Measurements from ENCODE around the gene SP110. TPM values are rescaled to one million over a fixed set of nuclear protein-coding genes. Genes with fewer than 3 reads are reported as not detected.
"Not testable (repeated sequence)": the region's sequence is repeated elsewhere in the genome, so short reads cannot be mapped to it uniquely, and the experiment has no call there.

Gene SP110
- polyA plus RNA-seq, 2 donors, result 6.0 to 7.2 TPM

DNA sequence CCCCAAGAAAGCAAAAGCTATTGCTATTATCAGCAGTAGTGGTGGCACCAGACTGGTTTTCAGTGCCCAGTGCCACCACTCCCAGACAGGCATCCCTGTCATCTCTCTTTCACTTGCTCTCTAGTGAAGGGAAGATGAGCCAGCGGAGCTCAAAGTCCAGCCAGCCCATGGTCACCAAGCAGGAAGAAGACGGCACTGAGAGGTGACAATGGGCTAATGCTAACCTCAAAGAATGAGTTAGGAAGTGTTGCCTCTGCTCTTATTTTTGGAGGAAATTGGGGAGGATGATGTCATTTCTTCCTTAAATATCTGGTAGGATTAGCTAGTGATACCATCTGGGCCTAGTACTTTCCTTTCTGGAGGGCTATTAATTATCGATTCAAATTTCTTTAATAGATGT, 7.4 kb upstream of the SP110 start:
- WGBS, 2 donors, result 69 to 89% methylated on average over 3 of the region's 3 CpGs

DNA sequence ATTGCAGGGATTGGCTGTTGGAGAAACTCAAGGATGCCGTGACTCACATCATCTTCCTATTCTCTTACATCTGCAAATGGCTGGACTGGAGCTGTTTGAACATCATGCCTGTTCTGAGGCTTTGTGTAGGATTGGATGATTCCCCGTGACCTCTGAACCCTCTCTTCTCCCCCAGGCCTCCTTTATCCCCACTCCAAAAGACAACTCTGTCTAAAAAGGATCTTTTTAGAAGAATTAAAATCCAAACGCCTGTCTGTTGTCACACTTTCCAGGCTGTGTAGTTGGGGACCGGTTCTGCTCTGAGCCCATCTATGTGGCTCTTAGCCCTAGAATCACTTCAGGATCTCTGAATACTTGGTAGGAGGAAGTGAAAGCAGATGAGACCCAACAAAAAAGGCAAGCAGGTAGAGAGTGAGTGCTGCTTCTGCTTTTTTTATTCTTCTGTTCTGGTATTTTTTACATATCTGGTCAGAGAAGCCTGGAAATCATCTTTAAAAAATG, 6.3 kb upstream of the SP110 start:
- Histone ChIP-seq H3K27me3 (ENCODE audit: control insufficient read depth in 1 of 2, insufficient read depth in 2 of 2, low read length in 2 of 2) (no peaks in the 10 kb centered on the region), H3K9me3 (ENCODE audit: control insufficient read depth in 2 of 2, insufficient read depth in 1 of 2, low read depth in 1 of 2, low read length in 1 of 2) (no peaks in the 10 kb centered on the region), H3K27ac (ENCODE audit: low read depth in 2 of 2, low read length in 1 of 2) (peak overlapping the region in 1 of 2 donors; percentile 66), H3K36me3 (ENCODE audit: control insufficient read depth in 2 of 2, insufficient read depth in 2 of 2, low read length in 1 of 2) (no peaks in the 10 kb centered on the region), H3K4me3 (ENCODE audit: low read depth in 1 of 2, low read length in 2 of 2) (no peak overlapping the region), H3K4me1 (ENCODE audit: control insufficient read depth in 2 of 2, insufficient read depth in 2 of 2, low read length in 1 of 2) (peaks cover 0 to 2% of the 10 kb centered on the region in 2 donors)
- WGBS, 2 donors, result 82 to 88% methylated on average over 4 of the region's 4 CpGs

More for the DNA sequence above, 7.4 kb upstream of the SP110 start:
- Histone ChIP-seq H3K9me3 (ENCODE audit: control insufficient read depth in 2 of 2, insufficient read depth in 1 of 2, low read depth in 1 of 2, low read length in 1 of 2) (no peaks in the 10 kb centered on the region), H3K27ac (ENCODE audit: low read depth in 2 of 2, low read length in 1 of 2) (peak overlapping the region in 1 of 2 donors; percentile 33), H3K4me3 (ENCODE audit: low read depth in 1 of 2, low read length in 2 of 2) (peak overlapping the region in 1 of 2 donors; percentile 12), H3K4me1 (ENCODE audit: control insufficient read depth in 2 of 2, insufficient read depth in 2 of 2, low read length in 1 of 2) (no peaks in the 10 kb centered on the region), H3K36me3 (ENCODE audit: control insufficient read depth in 2 of 2, insufficient read depth in 2 of 2, low read length in 1 of 2) (no peaks in the 10 kb centered on the region), H3K27me3 (ENCODE audit: control insufficient read depth in 1 of 2, insufficient read depth in 2 of 2, low read length in 2 of 2) (no peaks in the 10 kb centered on the region)

DNA sequence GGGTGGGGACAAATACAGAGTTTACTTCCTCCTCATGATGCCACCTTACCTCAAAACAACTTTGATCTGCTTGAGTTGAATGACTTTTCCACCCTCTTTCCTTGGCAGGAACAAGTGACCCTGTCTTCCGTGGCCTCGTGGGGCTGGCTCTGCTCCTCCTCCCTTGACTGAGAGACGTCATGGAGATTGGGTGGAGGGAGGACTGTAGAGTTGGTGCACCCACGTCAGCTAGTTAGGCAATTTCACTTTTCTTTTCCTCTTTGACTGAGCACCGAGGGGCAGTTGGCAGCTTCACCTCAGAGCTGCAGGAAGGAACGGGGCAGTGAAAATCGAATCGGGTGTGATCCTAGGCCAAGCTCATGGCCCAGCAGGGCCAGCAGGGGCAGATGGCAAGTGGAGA, 5.7 kb upstream of the SP110 start, which contains the start of gene SP140:
Gene SP140, plus strand, starts transcription at position 251 of the 400 bp plus-strand sequence. Its CDS starts 109 bp downstream, at position 360.
- Histone ChIP-seq H3K4me1 (ENCODE audit: control insufficient read depth in 2 of 2, insufficient read depth in 2 of 2, low read length in 1 of 2) (peaks cover 0 to 3% of the 10 kb centered on the region in 2 donors), H3K36me3 (ENCODE audit: control insufficient read depth in 2 of 2, insufficient read depth in 2 of 2, low read length in 1 of 2) (no peaks in the 10 kb centered on the region), H3K27ac (ENCODE audit: low read depth in 2 of 2, low read length in 1 of 2) (peak within 1 kb of the TSS; percentile 47 to 66), H3K4me3 (ENCODE audit: low read depth in 1 of 2, low read length in 2 of 2) (peak within 1 kb of the TSS in 1 of 2 donors; percentile 19), H3K27me3 (ENCODE audit: control insufficient read depth in 1 of 2, insufficient read depth in 2 of 2, low read length in 2 of 2) (no peaks in the 10 kb centered on the region), H3K9me3 (ENCODE audit: control insufficient read depth in 2 of 2, insufficient read depth in 1 of 2, low read depth in 1 of 2, low read length in 1 of 2) (no peaks in the 10 kb centered on the region)
- 67 to 71% methylated on average over 8 of the region's 8 CpGs for WGBS, 2 donors

DNA sequence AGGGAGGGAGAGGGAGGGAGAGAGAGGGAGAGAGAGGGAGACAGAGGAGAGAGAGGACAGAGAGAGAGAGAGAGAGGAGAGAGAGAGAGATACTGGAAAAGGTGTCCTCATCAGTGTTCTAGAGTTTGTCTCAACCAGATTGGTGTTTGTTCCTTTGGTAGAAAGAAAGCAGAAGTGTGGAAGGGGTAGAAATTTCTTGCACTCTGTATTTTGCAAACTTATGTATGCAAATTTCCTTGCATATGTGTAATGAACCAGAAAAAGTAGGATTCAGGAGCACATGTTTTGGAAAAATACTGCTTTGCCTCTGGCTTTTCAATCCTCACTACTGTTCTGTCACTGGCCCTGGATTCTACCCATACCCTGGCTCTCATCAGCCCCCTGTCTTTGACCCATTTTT, 4.7 kb upstream of the SP110 start:
- no peak overlapping the region for H3K27ac ChIP-seq (ENCODE audit: low read depth in 2 of 2, low read length in 1 of 2)
- no peak overlapping the region for H3K4me3 ChIP-seq (ENCODE audit: low read depth in 1 of 2, low read length in 2 of 2)
- H3K27me3 ChIP-seq (ENCODE audit: control insufficient read depth in 1 of 2, insufficient read depth in 2 of 2, low read length in 2 of 2), result no peaks in the 10 kb centered on the region
- peaks cover 0 to 5% of the 10 kb centered on the region in 2 donors for H3K4me1 ChIP-seq (ENCODE audit: control insufficient read depth in 2 of 2, insufficient read depth in 2 of 2, low read length in 1 of 2)
- H3K36me3 ChIP-seq (ENCODE audit: control insufficient read depth in 2 of 2, insufficient read depth in 2 of 2, low read length in 1 of 2), result no peaks in the 10 kb centered on the region
- no peaks in the 10 kb centered on the region for H3K9me3 ChIP-seq (ENCODE audit: control insufficient read depth in 2 of 2, insufficient read depth in 1 of 2, low read depth in 1 of 2, low read length in 1 of 2)

DNA sequence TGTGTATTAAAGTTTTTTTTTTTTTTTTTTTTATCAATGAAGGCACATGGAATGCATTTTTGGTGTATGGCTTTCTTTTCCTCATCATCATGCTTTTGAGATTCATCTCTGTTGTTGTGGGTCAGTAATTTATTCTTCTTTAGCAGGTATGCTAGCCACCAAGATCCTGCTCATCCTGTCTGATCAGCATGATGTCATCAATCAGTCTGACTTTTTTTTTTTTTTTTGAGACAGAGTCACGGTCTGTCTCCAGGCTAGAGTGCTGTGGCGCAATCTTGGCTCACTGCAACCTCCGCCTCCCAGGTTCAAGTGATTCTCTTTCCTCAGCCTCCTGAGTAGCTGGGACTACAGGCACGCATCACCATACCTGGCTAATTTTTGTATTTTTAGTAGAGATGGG, 3.0 kb upstream of the SP110 start:
- not testable (repeated sequence) for H3K36me3 ChIP-seq (ENCODE audit: control insufficient read depth in 2 of 2, insufficient read depth in 2 of 2, low read length in 1 of 2); H3K27ac ChIP-seq (ENCODE audit: low read depth in 2 of 2, low read length in 1 of 2)

DNA sequence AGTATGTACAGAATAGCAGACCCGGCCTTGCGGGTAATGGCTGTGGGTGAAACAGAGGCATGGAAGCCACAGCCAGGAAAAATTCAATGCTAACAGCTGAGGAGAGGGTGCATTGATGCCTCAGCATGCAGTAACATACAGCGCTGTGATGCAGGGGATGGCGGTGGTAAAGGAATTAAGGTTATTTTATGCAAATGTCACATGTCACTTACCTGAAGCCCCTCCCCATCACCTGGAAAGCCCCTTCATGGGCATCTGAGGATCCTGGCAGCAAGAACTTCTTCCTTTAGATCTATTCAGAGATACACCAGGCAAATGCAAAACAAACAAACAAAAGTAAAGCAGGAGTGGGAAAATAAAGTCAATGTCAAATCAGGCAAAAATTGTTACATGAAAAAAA, 1.7 kb upstream of the SP110 start:
- Histone ChIP-seq H3K4me3 (ENCODE audit: low read depth in 1 of 2, low read length in 2 of 2) (no peak overlapping the region), H3K36me3 (ENCODE audit: control insufficient read depth in 2 of 2, insufficient read depth in 2 of 2, low read length in 1 of 2) (no peaks in the 10 kb centered on the region), H3K27me3 (ENCODE audit: control insufficient read depth in 1 of 2, insufficient read depth in 2 of 2, low read length in 2 of 2) (no peaks in the 10 kb centered on the region), H3K9me3 (ENCODE audit: control insufficient read depth in 2 of 2, insufficient read depth in 1 of 2, low read depth in 1 of 2, low read length in 1 of 2) (no peaks in the 10 kb centered on the region), H3K27ac (ENCODE audit: low read depth in 2 of 2, low read length in 1 of 2) (no peak overlapping the region), H3K4me1 (ENCODE audit: control insufficient read depth in 2 of 2, insufficient read depth in 2 of 2, low read length in 1 of 2) (peaks cover 0 to 5% of the 10 kb centered on the region in 2 donors)
- 95 to 97% methylated on average over 4 of the region's 4 CpGs for WGBS, 2 donors

More for the DNA sequence above, 3.0 kb upstream of the SP110 start:
- 68 to 80% methylated on average over 4 of the region's 4 CpGs for WGBS, 2 donors
- not testable (repeated sequence) for H3K4me1 ChIP-seq (ENCODE audit: control insufficient read depth in 2 of 2, insufficient read depth in 2 of 2, low read length in 1 of 2); H3K27me3 ChIP-seq (ENCODE audit: control insufficient read depth in 1 of 2, insufficient read depth in 2 of 2, low read length in 2 of 2); H3K9me3 ChIP-seq (ENCODE audit: control insufficient read depth in 2 of 2, insufficient read depth in 1 of 2, low read depth in 1 of 2, low read length in 1 of 2); H3K4me3 ChIP-seq (ENCODE audit: low read depth in 1 of 2, low read length in 2 of 2)

DNA sequence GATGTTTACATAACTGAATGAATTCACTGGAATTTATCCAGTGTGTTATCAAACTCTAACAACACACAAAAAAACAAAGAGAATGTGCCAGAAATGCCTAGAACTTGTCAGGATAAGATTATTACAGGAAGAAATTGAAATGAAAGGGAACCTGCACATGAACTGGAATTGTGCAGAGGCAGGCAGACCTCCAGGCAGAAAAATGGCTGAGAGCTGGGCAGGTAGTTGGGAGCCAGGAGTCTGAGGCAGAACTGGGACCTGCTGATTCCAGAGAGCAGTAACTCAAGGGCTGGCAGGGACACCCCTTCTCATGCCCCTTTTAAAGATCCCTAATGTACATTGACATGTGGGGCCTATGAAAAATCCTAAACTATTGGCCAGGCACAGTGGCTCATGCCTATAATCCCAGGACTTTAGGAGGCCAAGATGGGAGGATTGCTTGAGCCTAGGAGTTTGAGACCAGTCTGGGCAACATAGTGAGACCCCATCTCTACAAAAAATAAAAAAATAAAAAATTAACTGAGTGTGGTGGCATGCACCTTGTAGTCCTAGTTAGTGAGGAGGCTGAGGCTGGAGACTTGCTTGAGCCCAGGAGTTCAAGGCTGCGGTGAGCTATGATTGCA, 674 bp upstream of the SP110 start:
- Histone ChIP-seq H3K36me3 (ENCODE audit: control insufficient read depth in 2 of 2, insufficient read depth in 2 of 2, low read length in 1 of 2) (no peaks in the 10 kb centered on the region), H3K27me3 (ENCODE audit: control insufficient read depth in 1 of 2, insufficient read depth in 2 of 2, low read length in 2 of 2) (no peaks in the 10 kb centered on the region), H3K9me3 (ENCODE audit: control insufficient read depth in 2 of 2, insufficient read depth in 1 of 2, low read depth in 1 of 2, low read length in 1 of 2) (no peaks in the 10 kb centered on the region), H3K27ac (ENCODE audit: low read depth in 2 of 2, low read length in 1 of 2) (peak overlapping the region; percentile 60 to 63), H3K4me3 (ENCODE audit: low read depth in 1 of 2, low read length in 2 of 2) (peak overlapping the region; percentile 53 to 79), H3K4me1 (ENCODE audit: control insufficient read depth in 2 of 2, insufficient read depth in 2 of 2, low read length in 1 of 2) (peaks cover 0 to 5% of the 10 kb centered on the region in 2 donors)
- WGBS, 2 donors, result 100% methylated on average over 1 of the region's 1 CpG

DNA sequence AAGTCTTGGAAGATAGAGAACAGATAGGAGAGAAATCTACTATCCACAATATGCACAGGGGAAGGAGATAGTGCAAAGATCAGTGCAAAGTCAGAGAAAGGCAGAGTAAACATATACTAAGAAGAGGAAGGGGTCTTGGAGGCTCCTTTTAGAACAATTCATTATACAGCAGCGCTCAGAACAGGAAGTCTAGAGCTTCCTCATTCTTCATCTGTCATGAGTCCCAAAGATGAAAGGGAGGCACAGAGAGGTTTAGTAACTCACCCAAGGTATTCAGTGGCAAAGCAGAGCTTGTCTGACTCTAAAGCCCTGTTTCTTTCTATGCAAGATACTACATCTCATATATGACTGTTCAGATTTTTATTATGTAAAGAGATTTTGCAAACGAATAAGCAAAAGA, 1.4 kb downstream of the SP110 start:
- H3K27me3 ChIP-seq (ENCODE audit: control insufficient read depth in 1 of 2, insufficient read depth in 2 of 2, low read length in 2 of 2), result no peaks in the 10 kb centered on the region
- H3K4me1 ChIP-seq (ENCODE audit: control insufficient read depth in 2 of 2, insufficient read depth in 2 of 2, low read length in 1 of 2), result peaks cover 0 to 5% of the 10 kb centered on the region in 2 donors
- peaks cover 0 to 3% of the 10 kb centered on the region in 2 donors for H3K36me3 ChIP-seq (ENCODE audit: control insufficient read depth in 2 of 2, insufficient read depth in 2 of 2, low read length in 1 of 2)
- WGBS, 2 donors, result 41 to 50% methylated on average over 2 of the region's 2 CpGs
- H3K4me3 ChIP-seq (ENCODE audit: low read depth in 1 of 2, low read length in 2 of 2), result no peak overlapping the region
- H3K9me3 ChIP-seq (ENCODE audit: control insufficient read depth in 2 of 2, insufficient read depth in 1 of 2, low read depth in 1 of 2, low read length in 1 of 2), result no peaks in the 10 kb centered on the region
- H3K27ac ChIP-seq (ENCODE audit: low read depth in 2 of 2, low read length in 1 of 2), result no peak overlapping the region

DNA sequence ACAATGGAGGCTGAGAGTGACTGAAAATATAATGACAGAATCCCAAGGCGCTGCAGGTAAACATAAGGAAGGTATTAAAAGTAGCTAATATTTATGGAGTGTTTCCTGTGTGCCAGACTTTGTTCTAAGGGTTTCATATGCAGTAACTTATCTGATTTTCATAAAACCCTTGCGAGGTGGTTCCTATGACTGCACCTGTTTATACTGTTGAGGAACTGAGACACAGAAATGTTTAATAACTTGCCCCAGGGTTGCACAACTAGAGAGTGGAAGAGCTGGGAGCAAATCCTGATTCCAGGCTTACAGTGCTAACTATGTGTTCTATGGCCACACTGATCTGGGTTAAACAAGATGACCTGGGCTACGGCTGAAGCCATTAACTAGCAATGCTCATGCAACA, 2.4 kb downstream of the SP110 start:
- Histone ChIP-seq H3K4me3 (ENCODE audit: low read depth in 1 of 2, low read length in 2 of 2) (no peak overlapping the region), H3K27me3 (ENCODE audit: control insufficient read depth in 1 of 2, insufficient read depth in 2 of 2, low read length in 2 of 2) (no peaks in the 10 kb centered on the region), H3K27ac (ENCODE audit: low read depth in 2 of 2, low read length in 1 of 2) (no peak overlapping the region), H3K36me3 (ENCODE audit: control insufficient read depth in 2 of 2, insufficient read depth in 2 of 2, low read length in 1 of 2) (peaks cover 4 to 5% of the 10 kb centered on the region in 2 donors), H3K9me3 (ENCODE audit: control insufficient read depth in 2 of 2, insufficient read depth in 1 of 2, low read depth in 1 of 2, low read length in 1 of 2) (no peaks in the 10 kb centered on the region), H3K4me1 (ENCODE audit: control insufficient read depth in 2 of 2, insufficient read depth in 2 of 2, low read length in 1 of 2) (peaks cover 0 to 5% of the 10 kb centered on the region in 2 donors)
- 86 to 88% methylated on average over 3 of the region's 3 CpGs for WGBS, 2 donors

DNA sequence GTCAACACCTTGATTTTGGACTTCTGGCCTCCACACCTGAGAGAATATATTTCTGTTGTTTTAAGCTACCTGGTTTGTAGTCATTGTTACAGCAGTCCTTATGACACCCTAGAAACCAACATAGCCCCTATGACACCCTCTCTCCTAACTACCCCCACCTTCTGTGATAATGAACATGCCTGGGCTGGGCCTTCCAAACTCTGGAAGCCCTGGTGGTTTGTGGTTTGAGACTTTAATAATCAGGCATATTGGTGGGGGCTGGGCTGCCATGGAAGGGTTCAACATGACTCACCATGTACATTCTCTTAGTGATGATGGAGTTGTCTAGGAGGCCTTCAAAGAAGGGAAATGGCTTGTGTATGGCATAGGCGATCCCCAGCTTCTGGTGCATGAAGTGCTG, 3.3 kb downstream of the SP110 start:
- H3K4me1 ChIP-seq (ENCODE audit: control insufficient read depth in 2 of 2, insufficient read depth in 2 of 2, low read length in 1 of 2), result peaks cover 0 to 3% of the 10 kb centered on the region in 2 donors
- 96 to 98% methylated on average over 1 of the region's 1 CpG for WGBS, 2 donors
- H3K27ac ChIP-seq (ENCODE audit: low read depth in 2 of 2, low read length in 1 of 2), result no peak overlapping the region
- peaks cover 6 to 8% of the 10 kb centered on the region in 2 donors for H3K36me3 ChIP-seq (ENCODE audit: control insufficient read depth in 2 of 2, insufficient read depth in 2 of 2, low read length in 1 of 2)
- H3K4me3 ChIP-seq (ENCODE audit: low read depth in 1 of 2, low read length in 2 of 2), result no peak overlapping the region
- H3K9me3 ChIP-seq (ENCODE audit: control insufficient read depth in 2 of 2, insufficient read depth in 1 of 2, low read depth in 1 of 2, low read length in 1 of 2), result no peaks in the 10 kb centered on the region
- no peaks in the 10 kb centered on the region for H3K27me3 ChIP-seq (ENCODE audit: control insufficient read depth in 1 of 2, insufficient read depth in 2 of 2, low read length in 2 of 2)
